AG09319 (cell line): ENCODE results near the gene AMH.

ENCODE experiments used
- DNase-seq: peaks from one replicate; pipeline ENCODE4 v3.0.0-alpha.2; 2010; ENCODE audit warnings: low read depth; ENCODE audit errors: extremely low read depth
- TF ChIP-seq, protein P1 (sequence below): IDR thresholded peaks from 2 replicates; pipeline ENCODE4 v1.5.1; 2011; ENCODE audit warnings: low read depth, mild to moderate bottlenecking, inconsistent platforms, low read length, moderate library complexity

Gene AMH

DNA sequence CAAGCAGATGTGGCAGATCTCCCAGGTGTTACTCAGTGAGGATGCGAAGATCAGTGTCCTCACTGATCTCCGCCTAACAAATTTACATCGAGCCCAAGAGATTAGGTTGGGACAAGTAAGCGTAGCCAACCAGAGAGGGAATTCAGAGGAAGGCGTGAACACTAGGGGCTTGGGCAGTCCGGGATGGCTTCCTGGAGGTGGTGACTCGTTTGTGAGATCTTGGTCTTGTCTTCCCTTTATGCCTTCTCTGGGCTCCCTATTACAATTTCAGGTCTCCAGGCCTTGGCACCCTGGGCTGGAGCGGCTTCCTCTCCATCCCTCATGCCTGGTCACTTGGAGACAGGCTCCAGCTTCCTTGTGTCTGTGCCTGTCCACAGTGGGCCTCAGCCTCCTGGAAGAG, 6.3 kb upstream of the AMH start:
- TF ChIP-seq, protein P1, sequence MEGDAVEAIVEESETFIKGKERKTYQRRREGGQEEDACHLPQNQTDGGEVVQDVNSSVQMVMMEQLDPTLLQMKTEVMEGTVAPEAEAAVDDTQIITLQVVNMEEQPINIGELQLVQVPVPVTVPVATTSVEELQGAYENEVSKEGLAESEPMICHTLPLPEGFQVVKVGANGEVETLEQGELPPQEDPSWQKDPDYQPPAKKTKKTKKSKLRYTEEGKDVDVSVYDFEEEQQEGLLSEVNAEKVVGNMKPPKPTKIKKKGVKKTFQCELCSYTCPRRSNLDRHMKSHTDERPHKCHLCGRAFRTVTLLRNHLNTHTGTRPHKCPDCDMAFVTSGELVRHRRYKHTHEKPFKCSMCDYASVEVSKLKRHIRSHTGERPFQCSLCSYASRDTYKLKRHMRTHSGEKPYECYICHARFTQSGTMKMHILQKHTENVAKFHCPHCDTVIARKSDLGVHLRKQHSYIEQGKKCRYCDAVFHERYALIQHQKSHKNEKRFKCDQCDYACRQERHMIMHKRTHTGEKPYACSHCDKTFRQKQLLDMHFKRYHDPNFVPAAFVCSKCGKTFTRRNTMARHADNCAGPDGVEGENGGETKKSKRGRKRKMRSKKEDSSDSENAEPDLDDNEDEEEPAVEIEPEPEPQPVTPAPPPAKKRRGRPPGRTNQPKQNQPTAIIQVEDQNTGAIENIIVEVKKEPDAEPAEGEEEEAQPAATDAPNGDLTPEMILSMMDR: no peak
- DNase-seq: no peak

- DNase-seq: no peak
- TF ChIP-seq, protein P1: no peak
Measured at GRCh38 chr19:2243274-2244124, 5.6 kb upstream of the AMH start.

GRCh38 chr19:2244125-2244411, 5.1 kb upstream of the AMH start:
- TF ChIP-seq, protein P1: no peak
- no peak for DNase-seq

- TF ChIP-seq, protein P1: no peak
- no peak for DNase-seq
Measured at GRCh38 chr19:2244486-2244885, 4.6 kb upstream of the AMH start.

GRCh38 chr19:2245273-2245672, 3.9 kb upstream of the AMH start:
- TF ChIP-seq, protein P1: no peak
- no peak for DNase-seq

- DNase-seq: no peak
- TF ChIP-seq, protein P1: no peak
Measured at GRCh38 chr19:2246014-2246620, 3.0 kb upstream of the AMH start.

GRCh38 chr19:2246801-2247361, 2.2 kb upstream of the AMH start:
- no peak for DNase-seq
- TF ChIP-seq, protein P1: no peak
